ENCODE measurements around the gene SLC3A2.

Gene SLC3A2

DNA sequence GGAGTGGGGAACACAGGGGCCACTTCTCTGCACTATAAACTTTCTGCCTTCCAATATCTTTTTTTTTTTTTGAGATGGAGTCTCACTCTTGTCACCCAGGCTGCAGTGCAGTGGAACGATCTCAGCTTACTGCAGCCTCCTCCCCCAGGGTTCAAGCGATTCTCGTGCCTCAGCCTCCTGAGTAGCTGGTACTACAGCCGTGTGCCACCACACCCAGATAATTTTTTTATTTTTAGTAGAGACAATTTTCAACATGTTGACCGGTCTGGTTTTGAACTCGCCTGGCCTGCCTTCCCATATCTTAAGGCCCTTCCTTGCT lies 1.7 kb downstream of the SLC3A2 start:
- no peak for DNase-seq

DNA sequence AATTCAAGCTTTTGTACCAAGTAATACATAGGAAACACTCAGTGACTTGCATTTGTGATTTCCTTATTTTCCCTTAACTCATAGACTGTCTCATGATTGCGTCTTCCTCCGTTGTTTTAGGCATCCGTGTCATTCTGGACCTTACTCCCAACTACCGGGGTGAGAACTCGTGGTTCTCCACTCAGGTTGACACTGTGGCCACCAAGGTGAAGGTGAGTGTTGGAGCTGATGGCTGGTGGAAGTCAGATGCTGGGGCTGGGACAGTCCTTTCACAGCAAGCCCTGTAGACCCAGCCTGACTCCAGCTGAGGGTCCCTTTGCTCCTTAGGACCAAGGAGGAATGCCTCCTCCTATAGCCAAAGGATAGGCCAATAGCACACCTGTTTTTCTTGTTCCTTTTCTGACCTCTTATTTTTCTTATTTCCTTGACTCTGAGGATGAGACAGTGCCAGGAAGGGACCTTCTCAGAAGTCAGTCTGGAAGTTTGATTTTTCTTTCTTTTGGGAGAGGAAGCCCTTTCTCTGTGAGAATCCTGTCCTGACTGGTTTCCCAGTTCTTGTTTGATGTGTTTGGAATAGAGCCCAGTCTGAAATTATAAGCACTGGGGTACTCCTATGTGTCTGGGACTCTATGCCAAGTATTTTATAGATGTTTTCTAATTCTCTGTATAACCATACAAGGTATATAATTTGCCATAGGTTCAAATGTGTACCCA lies 2.2 kb downstream of the SLC3A2 start:
- DNase-seq, result no peak

- DNase-seq, result no peak
Observed at GRCh38 chr11:62883673-62884072, 3.0 kb downstream of the SLC3A2 start.

GRCh38 chr11:62885137-62885750 lies 4.5 kb downstream of the SLC3A2 start:
- no peak for DNase-seq

DNA sequence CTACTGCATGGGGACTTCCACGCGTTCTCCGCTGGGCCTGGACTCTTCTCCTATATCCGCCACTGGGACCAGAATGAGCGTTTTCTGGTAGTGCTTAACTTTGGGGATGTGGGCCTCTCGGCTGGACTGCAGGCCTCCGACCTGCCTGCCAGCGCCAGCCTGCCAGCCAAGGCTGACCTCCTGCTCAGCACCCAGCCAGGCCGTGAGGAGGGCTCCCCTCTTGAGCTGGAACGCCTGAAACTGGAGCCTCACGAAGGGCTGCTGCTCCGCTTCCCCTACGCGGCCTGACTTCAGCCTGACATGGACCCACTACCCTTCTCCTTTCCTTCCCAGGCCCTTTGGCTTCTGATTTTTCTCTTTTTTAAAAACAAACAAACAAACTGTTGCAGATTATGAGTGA lies 7.7 kb downstream of the SLC3A2 start:
- DNase-seq, result no peak

DNA sequence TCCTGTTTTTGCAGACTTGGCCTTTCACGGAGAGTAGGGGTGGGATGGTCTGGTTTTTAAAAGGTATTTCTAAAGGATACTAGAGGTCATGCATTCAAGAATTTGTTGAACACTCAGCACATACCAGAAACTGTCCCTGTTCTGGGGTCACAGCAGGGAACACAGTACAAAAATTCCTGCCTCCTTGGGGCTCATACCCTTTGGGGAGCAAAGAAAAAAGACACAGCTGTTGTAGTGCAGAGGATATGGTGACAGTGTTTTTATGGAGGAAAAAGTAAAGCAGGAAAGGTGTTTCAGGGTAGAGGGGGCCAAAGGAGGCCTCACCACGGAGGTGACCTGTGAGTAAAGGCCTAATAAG lies 8.4 kb downstream of the SLC3A2 start:
- no peak for DNase-seq

DNA sequence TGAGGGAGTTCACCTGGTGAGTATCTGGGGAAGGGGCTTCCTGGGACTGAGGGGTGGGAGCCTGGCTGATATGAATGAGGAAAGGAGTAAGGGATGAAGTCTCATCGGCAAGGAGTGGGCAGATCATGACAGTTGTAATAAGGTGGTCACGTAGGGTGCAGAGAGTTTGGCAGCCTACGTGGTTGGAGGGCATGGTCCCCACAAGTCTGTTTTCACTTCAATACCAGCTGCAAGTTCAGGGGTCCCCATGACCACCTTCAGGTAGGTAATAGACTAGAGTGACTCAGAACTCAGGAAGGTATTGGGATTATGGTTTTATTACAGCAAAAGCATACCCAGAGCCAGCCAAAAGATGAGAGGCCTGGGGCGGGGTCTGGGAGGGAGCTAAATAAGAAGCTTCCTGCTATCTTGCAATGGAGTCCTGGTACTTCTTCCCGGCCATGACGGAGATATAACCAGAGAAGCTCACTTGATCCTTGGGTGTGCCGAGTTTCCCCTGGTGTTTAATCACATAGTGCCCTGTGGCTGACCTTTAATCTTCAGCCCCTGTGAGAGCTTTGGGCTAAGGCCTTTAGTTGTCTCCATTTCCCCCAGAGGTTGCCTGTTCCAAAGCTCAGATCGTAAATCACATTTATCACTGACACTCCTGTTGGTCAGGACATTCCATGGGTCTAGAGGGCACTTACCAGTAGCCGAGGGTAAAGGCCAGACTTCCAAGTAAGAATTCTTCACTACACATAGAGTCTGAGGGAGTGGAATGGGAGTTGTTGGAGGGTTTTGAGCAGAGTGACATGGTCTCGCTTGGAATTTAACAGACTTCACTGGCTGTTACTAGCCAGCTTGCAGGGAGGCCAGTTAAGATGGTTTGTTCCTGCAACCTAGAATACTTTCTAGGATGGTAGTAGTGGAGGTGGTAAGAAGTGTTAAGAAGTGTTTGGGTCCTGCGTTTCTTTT lies 9.1 kb downstream of the SLC3A2 start:
- peak; percentile 48 for DNase-seq

DNA sequence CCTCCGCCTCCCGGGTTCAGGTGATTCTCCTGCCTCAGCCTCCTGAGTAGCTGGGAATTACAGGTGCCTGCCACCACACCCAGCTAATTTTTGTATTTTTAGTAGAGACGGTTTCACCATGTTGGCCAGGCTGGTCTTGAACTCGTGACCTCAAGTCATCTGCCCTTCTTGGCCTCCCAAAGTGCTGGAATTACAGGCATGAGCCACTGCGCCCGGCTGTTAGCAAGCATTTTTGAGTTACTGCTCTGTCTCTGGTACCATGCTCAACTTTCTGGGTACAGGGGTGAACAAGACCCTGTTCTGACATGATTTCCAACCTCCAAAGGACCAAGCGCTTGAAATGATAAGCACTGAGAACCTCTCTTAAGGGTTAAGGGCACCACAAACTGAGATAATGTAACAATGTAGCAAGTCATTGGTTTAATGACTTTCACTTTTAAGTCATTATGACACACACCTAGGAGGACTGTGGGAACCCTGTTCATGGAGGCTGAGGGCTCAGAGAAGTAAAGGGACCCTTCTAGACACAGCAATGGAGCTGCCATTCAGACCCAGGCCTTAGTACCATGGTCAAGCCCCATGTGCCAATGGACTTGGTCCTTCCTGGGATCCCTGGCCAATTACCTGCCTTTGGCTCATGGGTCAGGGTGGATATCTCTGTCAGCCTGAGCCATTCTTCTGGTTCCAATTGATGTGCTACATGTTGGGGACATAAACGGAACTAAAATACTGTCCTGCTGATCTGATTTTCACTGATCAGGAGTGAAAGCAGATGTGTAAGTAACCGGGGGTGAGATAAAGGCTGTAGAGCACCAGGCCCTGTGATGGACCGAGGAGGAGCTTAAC lies 11.6 kb downstream of the SLC3A2 start:
- no peak for DNase-seq

DNA sequence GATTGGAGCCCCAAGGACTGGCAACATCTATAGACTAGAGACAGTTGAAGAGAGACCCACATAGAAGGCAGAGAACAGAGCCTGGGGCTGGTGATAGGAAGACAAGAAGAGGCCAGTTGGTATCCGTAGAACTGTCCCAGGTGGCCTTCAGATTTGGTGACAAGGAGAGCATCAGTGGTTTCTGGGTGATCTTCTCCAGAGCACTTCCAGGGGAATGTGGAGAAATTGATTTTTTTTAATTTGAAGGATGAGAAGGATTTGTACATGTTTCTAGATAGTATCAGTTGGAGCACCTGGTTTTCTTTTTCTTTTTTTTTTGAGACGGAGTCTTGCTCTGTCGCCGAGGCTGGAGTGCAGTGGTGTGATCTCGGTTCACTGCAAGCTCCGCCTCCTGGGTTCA lies 14.8 kb downstream of the SLC3A2 start:
- no peak for DNase-seq

- DNase-seq, result no peak
Observed at GRCh38 chr11:62896049-62896448, 15.4 kb downstream of the SLC3A2 start.

DNA sequence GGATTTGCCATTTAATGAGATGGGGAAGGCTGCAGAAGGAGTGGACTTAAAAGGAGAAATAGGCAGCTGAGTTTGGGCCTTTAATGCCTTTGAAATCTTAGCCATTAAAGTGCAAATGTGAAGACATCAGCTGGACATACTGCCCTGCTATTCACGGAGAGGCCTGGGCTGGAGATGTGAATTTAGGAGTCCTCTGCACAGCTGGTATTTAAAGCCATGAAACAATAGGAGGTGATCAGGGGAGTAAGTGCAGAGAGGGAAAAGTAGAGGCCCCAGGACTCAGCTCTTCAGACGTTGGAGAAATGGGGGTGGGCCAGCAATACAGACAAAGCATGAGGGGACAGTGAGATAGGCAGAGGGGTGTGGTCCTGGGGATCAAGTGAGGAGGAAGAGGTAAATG lies 16.6 kb downstream of the SLC3A2 start:
- DNase-seq, result no peak

- DNase-seq, result no peak
Observed at GRCh38 chr11:62898027-62898426, 17.3 kb downstream of the SLC3A2 start.

DNA sequence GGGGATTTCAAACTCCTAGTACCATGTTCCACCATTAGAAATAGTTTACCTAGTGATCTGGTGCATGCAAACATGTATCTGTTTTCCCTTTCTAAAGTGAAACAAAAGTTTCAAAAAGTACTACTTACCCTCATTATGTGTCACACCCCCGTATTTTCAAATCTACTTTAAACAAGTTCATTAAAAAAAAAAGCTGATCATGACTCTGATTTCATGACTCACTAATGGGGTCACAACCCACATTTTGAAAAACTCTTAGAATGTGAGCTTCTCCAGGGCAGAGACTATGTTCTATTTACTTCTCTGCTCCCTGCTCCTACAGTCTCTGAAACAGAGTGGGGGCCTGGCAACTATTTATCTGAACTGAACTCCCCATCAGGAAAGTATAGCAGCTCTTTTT lies 22.2 kb downstream of the SLC3A2 start:
- DNase-seq, result no peak

DNA sequence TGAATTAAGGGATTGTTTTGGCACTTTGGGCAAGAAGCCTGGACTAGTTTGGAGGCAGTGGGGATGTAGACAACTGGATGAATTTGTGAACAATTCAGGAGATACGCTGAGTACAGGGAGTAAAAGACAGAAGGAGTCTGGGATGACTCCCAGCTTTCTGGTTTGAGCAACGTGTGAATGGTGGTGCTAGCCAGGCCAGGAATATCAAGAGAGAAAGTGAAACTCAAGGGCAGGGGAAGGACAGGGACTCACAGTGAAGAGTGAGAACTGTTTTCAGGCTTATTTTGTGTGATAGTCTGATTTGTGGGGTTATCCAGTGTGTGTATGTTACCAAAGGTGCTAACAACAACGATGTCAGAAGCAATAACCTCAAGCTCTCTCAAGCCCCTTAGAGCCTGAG lies 24.6 kb downstream of the SLC3A2 start:
- DNase-seq, result no peak

GRCh38 chr11:62905927-62906531 lies 25.3 kb downstream of the SLC3A2 start:
- peak; percentile 38 for DNase-seq

DNA sequence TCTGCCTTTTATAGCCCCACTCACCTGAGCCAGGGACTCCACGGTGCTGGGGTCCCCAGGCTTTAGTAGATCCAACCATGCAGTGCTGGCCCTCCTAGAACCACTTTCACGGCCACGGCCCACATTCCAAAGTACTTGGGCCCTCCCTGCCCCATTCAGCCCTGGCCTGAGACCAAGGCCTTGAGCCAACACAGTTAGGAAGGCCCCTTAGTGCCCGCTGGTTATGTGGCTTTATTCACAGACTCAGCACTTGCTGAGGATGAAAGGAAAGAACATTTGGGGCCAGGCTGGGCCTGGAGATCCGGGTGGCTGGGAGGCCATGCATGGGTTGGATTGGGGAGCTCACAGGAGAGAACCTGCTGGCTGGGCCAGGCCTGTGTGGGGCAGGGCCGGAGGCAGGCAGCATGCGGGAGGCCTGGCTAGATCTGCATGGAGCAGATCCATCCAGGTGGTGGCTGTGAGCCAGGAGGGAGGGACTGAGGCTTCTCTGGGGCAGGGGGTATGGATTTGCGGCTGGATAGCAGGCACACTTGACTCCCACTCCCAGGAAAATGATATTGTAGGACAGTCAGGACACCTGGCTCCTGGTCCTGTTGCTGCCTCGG lies 27.9 kb downstream of the SLC3A2 start:
- DNase-seq, result no peak

GRCh38 chr11:62909107-62909894 lies 28.6 kb downstream of the SLC3A2 start:
- no peak for DNase-seq

DNA sequence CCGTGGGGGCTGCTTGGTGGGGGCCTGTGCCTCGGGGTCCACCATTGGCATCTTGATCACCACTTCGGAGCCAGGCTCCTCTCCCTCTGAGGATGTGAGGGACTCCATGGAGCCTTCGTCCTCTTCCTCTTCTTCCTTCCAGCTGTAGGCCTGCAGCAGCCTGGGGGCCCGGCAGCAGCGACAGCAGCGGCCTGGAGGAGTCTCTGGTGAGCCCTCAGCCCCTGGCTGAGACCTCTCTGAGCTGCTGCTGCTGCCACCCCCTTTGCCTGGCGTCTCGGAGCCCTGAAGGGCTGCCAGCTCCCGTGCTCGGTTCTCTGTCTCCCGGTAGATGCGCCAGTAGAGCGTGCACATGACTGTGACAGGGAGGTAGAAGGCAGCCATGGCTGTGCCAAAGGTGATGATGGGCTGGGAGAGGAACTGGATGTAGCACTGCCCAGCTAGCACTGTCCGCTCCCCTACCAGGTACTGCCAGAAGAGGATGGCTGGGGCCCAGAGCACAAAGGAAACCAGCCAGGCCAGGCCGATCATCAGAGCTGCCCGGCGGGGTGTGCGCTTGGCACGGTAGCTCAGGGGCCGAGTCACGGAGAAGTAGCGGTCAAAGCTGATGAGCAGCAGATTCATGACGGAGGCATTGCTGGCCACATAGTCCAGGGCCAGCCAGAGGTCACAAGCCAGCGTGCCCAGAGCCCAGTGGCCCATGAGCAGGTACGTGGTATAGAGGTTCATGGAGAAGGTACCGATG lies 29.6 kb downstream of the SLC3A2 start:
- no peak for DNase-seq

DNA sequence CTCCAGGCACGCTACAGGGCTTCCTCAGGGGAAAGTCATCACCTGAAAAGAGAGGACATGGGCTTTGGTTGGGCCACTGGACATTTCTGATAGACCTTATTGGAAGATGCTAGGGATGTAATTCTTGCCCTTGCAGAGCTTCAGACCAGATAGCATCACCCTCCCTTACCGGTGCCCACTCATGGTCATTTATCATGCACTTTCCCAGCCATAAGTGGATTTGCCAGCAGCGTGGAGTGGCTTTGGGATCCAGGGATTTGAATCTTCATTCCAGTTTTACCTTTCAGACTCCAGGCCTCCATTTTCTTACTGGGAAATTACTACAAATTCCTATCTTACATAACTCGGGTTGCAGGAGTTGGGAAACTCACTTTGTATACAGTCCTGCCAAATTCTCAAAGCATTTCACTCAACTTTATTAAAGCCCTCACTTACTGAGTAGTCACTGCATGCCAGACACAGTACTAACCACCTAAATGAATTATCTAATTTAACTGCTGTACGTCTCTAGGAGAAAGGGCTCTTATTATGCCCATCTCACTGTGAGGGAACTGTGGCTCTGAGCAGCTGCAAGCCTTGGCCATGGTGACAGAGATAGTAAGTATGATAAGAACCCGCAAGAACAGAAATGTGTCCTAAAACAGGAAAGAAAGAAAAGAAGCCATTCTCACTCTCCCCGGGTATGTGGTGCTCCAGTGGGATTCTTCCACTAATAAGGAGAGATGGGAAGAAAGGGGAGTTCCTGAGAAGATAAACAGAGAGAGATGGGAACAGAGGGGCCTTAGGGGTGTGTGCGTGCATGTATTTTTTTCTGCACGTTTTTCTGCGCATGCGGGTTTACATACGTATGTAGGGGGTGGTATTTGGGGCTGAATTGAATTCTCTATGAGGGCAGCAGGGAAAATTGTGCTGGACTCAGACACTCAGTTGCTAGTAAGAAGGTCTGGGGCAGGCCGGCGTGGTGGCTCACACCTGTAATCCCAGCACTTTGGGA lies 30.7 kb downstream of the SLC3A2 start:
- DNase-seq, result no peak
